Hepatocyte (in vitro differentiated cells): ENCODE data around the gene DHDDS. TPM values are rescaled to one million over a fixed set of nuclear protein-coding genes. Genes with fewer than 3 reads are reported as not detected.

Experiments used
- DNase-seq: peaks from one replicate; pipeline ENCODE4 v3.0.0-alpha.2; 2016; ENCODE audit warnings: low spot score
- H2AFZ ChIP-seq: fragments of 200-600 bp; sonication (generic); 2 replicates; pipeline ENCODE4 v1.6.0; 2016; ENCODE audit warnings: antibody characterized with exemption, mild to moderate bottlenecking
- H3K27ac ChIP-seq: fragments of 200-600 bp; sonication (generic); 2 replicates; pipeline ENCODE4 v1.5.1; 2016; ENCODE audit warnings: mild to moderate bottlenecking
- H3K27me3 ChIP-seq: fragments of 200-600 bp; sonication (generic); 2 replicates; pipeline ENCODE4 v1.6.1; 2016
- H3K36me3 ChIP-seq: fragments of 200-600 bp; sonication (generic); replicated peaks from 2 replicates; pipeline ENCODE4 v1.5.1; 2016; ENCODE audit warnings: low read depth; ENCODE audit not compliant: insufficient read depth
- H3K4me1 ChIP-seq: fragments of 200-600 bp; sonication (generic); 2 replicates; pipeline ENCODE4 v1.5.1; 2016; ENCODE audit warnings: mild to moderate bottlenecking, moderate library complexity; ENCODE audit not compliant: insufficient read depth
- H3K4me2 ChIP-seq: fragments of 200-600 bp; sonication (generic); 2 replicates; pipeline ENCODE4 v1.6.0; 2016
- H3K4me3 ChIP-seq: fragments of 200-600 bp; sonication (generic); 2 replicates; pipeline ENCODE4 v1.5.1; 2016; ENCODE audit warnings: mild to moderate bottlenecking
- H3K79me2 ChIP-seq: fragments of 200-600 bp; sonication (generic); 2 replicates; pipeline ENCODE4 v1.6.0; 2017; ENCODE audit warnings: mild to moderate bottlenecking
- H3K9me2 ChIP-seq: fragments of 200-600 bp; sonication (generic); replicated peaks from 2 replicates; pipeline ENCODE4 v1.6.0; 2017; ENCODE audit warnings: mild to moderate bottlenecking; ENCODE audit not compliant: insufficient read depth
- H3K9me3 ChIP-seq: fragments of 200-600 bp; sonication (generic); 2 replicates; pipeline ENCODE4 v1.5.1; 2016; ENCODE audit warnings: low read depth, mild to moderate bottlenecking
- H4K20me1 ChIP-seq: fragments of 200-600 bp; sonication (generic); 2 replicates; pipeline ENCODE4 v1.6.0; 2016; ENCODE audit warnings: mild to moderate bottlenecking; ENCODE audit not compliant: insufficient read depth, poor library complexity, severe bottlenecking
- CTCF ChIP-seq: fragments of 200-600 bp; sonication (generic); IDR thresholded peaks from 2 replicates; pipeline ENCODE4 v1.5.1; 2016; ENCODE audit warnings: antibody characterized with exemption, mild to moderate bottlenecking; ENCODE audit not compliant: poor library complexity
- EZH2 ChIP-seq: fragments of 200-600 bp; sonication (generic); IDR thresholded peaks from 2 replicates; pipeline ENCODE4 v1.6.1; 2016; ENCODE audit warnings: antibody characterized with exemption, mild to moderate bottlenecking, borderline replicate concordance
- EZH2phosphoT487 ChIP-seq: fragments of 200-600 bp; sonication (generic); IDR thresholded peaks from one replicate; pipeline ENCODE4 v1.6.1; 2018; ENCODE audit warnings: antibody characterized with exemption, mild to moderate bottlenecking, low read depth, moderate library complexity; ENCODE audit not compliant: unreplicated experiment, severe bottlenecking
- WGBS: methylation state at CpG from one replicate; pipeline ENCODE4 v1.1.6; 2016; ENCODE audit warnings: low lambda C conversion rate; ENCODE audit errors: missing lambda C conversion rate; 5-methylcytosine and 5-hydroxymethylcytosine counted together
- polyA plus RNA-seq: library from polyadenylated mRNA; unstranded; fragments of >200 nt; fragmentation: Nextera tagmentation; extraction: Ambion mirVana; gene quantifications from 2 replicates; pipeline ENCODE4 v1.2.1, GENCODE V29; 2016
- total RNA-seq: library from RNA; depleted of rRNA; stranded (reverse); fragments of >200 nt; gene quantifications from 2 replicates; pipeline ENCODE4 v1.2.3, GENCODE V29; 2014

DHDDS gene
- total and polyA plus RNA-seq, 2 experiments from 2014 or later, result 42.9 to 44.9 TPM

- Histone ChIP-seq H3K4me3 (no peak overlapping the region), H3K9me3 (no peaks in the 10 kb centered on the region), H3K27ac (no peak overlapping the region), H2AFZ (no peak overlapping the region), H3K36me3 (no peaks in the 10 kb centered on the region), H3K9me2 (no peaks in the 10 kb centered on the region), H3K4me1 (no peaks in the 10 kb centered on the region), H3K27me3 (peaks cover 10% of the 10 kb centered on the region), H3K79me2 (no peaks in the 10 kb centered on the region), H4K20me1 (no peaks in the 10 kb centered on the region), H3K4me2 (no peak overlapping the region)
- TF ChIP-seq CTCF, result no peak
- 78% methylated on average over 2 of the region's 2 CpGs for WGBS
- DNase-seq, result no peak
These were observed 27.5 kb upstream of the DHDDS start for GRCh38 chr1:26404641-26405040.

- H3K27ac ChIP-seq, result no peak overlapping the region
- no peaks in the 10 kb centered on the region for H3K9me2 ChIP-seq
- H2AFZ ChIP-seq, result no peak overlapping the region
- no peak overlapping the region for H3K4me3 ChIP-seq
- H3K4me2 ChIP-seq, result no peak overlapping the region
- WGBS, result 77% methylated on average over 7 of the region's 7 CpGs
- no peaks in the 10 kb centered on the region for H3K4me1 ChIP-seq
- H3K27me3 ChIP-seq, result peaks cover 16% of the 10 kb centered on the region
- TF ChIP-seq EZH2phosphoT487 (no peak), EZH2 (no peak), CTCF (no peak)
- DNase-seq, result no peak
- no peaks in the 10 kb centered on the region for H4K20me1 ChIP-seq
- H3K79me2 ChIP-seq, result no peaks in the 10 kb centered on the region
- no peaks in the 10 kb centered on the region for H3K36me3 ChIP-seq
- H3K9me3 ChIP-seq, result no peaks in the 10 kb centered on the region
These were observed 26.7 kb upstream of the DHDDS start for GRCh38 chr1:26405281-26405915.

- Histone ChIP-seq H3K4me3 (no peak overlapping the region), H3K79me2 (no peaks in the 10 kb centered on the region), H3K4me1 (no peaks in the 10 kb centered on the region), H3K4me2 (no peak overlapping the region), H3K9me3 (no peaks in the 10 kb centered on the region), H3K27ac (no peak overlapping the region), H3K36me3 (no peaks in the 10 kb centered on the region), H3K27me3 (peaks cover 48% of the 10 kb centered on the region), H3K9me2 (no peaks in the 10 kb centered on the region), H4K20me1 (no peaks in the 10 kb centered on the region), H2AFZ (no peak overlapping the region)
- 0% methylated on average over 12 of the region's 12 CpGs for WGBS
- peak; percentile 91 for DNase-seq
- TF ChIP-seq EZH2 (peak; percentile 61), CTCF (no peak), EZH2phosphoT487 (peak; percentile 62)
These were observed 23.5 kb upstream of the DHDDS start for GRCh38 chr1:26408604-26409003.
